HG03457 (cell line): ENCODE results near the gene TMCC2.

ENCODE experiments used
- ATAC-seq: cut with Tn5 transposase; IDR thresholded peaks from one replicate; pipeline ENCODE4 v1.9.1; 2021; ENCODE audit warnings: moderate number of reproducible peaks; ENCODE audit not compliant: unreplicated experiment

TMCC2 gene

DNA sequence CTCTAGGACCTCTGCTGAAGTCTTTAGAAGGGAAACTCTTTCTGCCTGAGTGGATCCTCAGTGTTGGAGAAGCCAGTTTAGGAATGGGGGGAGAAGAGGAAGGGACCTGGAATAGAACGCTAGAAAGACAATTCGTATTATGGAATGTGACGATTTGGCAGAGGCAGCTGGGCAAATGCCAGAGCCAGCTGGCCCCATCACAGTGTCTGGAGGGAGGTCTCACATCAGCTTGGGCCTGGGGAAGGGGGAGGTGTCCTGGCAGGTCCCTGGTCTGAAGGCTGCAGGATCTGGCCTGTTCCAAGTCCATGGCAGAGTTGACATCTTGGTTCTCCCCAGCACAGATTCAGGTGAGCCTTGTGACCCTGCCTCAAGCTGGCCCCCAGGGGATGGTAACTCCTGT, 11.3 kb downstream of the TMCC2 start:
- ATAC-seq: no peak

DNA sequence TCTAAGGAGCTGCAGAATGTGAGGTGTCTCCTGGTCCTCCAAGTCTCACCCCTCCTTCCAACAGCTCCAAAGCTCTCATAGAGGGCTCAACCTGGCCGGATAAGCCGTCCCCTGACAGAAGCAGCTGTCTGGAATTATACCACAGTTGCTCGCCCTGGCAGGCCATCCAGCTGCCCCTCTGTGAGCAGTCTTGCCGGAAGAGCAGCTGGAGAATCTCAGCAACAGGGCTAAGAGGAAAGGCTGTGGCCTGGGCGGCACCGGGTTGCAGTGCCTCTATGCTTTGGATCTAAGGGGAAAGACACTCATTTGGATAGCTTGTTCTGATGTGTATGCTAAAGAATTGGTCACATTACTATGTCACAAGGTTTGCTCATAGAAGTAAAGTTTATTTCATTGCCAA, 12.4 kb downstream of the TMCC2 start:
- no peak for ATAC-seq

- ATAC-seq: no peak
Observed at GRCh38 chr1:205240569-205240968, 12.8 kb downstream of the TMCC2 start.

GRCh38 chr1:205241366-205242030, 13.8 kb downstream of the TMCC2 start:
- no peak for ATAC-seq

- no peak for ATAC-seq
Observed at GRCh38 chr1:205243350-205244191, 15.8 kb downstream of the TMCC2 start.

- no peak for ATAC-seq
Observed at GRCh38 chr1:205244384-205244783, 16.6 kb downstream of the TMCC2 start.

DNA sequence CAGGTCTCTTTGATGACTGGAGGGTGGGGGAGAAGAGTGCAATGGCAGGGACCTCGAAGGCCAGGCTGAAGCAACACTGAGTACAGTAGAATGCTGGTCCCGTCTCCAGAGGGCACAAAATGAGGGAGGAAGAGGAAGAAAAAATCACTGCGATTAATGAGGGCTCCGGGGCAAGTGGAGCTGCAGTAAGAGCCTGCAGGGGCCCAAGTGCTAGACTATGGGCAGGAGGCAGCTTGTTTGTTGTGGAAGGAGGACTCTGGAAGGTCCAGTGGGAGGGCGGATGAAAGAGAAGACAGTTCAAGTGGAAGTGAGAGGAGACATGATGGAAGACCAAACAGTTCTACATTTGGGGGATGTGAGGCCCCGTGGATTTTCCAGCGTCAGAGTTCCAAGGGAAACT, 17.4 kb downstream of the TMCC2 start:
- ATAC-seq: no peak

- no peak for ATAC-seq
Observed at GRCh38 chr1:205246351-205247119, 18.8 kb downstream of the TMCC2 start.

GRCh38 chr1:205247130-205247921, 19.6 kb downstream of the TMCC2 start:
- ATAC-seq: no peak

DNA sequence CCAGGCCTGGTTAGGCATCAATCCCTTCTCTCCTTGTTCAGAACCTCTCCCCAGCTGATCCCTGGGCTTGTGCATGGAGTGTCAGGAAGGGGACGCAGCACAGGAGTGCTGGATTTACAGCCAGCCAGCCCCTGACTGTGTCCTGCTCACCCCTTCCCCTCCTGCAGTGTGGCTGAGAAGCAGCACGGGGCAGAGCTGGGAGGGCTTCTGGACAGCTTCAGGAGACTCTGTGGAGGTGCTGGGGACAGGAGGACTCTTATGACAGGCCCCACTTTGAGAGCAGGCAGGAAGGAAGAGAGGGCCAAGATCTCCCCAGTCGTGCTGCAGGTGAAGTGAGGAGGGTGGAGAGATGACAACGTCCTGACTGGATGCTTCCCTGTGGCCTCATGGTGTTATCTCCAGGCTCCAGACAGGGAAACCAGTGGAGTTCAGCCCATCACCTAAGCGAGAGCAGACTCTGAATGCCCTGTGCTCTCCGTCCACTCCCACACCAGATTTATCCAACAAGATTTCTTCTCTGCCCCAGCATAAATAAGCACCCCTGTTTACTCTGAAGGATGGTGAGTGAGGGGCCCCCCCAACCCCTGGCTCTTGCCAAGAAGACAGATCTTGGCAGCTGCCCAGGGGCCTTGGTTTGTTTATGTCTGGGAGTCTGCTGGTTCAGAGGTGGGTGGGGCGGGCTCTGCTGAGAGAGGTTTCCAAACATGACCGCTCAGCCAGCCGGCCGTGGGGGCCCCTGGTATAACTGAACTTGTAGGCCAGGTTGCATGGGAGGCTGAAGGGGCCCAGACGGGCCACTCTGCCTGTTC, 21.3 kb downstream of the TMCC2 start:
- no peak for ATAC-seq

DNA sequence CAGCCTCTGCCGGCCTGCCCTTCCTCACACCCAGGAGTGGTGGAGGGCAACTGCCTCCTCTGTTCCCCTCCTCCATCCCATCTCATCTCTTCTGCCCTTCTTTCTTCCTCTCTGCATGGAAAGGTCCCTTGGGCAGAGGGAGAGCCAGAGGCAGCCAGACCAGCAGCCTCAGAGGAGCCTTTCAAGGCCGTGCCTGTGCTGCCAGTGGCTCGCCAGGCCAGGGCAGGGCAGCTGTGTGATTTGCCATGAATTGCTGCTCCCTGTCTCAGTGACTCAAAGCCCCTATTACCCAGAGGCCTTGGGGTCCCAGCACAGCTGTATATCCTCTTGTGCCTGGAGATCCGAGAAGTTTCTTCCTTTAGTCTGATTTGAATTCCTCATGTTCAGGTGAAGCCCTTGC, 21.9 kb downstream of the TMCC2 start:
- no peak for ATAC-seq

GRCh38 chr1:205250699-205251098, 23.0 kb downstream of the TMCC2 start:
- ATAC-seq: no peak

GRCh38 chr1:205251576-205251975, 23.8 kb downstream of the TMCC2 start:
- no peak for ATAC-seq

DNA sequence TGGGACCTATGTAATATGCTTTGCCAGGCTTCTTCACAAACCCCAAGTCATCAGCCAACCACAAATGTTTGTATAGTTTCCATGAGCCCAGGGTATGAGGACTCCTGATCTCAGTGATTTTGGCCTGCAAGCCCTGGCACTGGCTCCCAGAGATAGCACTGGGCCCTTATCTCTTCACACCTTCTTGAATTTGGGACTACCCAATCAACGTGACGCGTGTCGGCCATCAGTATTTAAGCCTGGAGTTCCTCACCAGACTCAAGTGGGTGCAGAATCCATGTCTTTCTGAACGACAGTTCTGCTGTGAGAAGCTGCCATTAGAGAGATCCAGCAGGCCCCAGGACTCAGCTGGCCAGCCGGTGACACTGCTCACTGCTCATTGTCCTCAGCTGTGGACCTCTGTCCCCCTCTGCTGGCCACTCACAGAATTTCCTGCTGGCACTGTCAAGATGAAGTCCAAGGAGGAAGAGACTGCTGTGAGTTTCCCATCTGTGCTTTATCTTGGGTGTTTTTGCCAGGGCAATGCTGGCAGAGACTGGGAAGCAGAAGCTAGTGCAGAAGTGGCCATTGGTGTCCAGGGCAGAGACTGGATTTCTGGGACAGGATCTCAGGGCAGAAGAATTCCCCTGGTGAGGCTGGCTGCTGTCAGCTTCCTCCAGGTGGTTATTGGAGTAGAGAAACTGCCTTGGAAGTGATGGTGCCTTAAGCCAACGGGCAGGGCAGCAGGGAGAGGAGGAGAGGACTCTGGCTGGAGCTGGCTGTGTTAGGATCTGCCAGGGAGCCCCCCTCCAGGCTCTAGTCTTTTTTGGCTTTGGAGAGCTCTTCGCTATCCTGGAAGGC, 28.4 kb downstream of the TMCC2 start:
- no peak for ATAC-seq

DNA sequence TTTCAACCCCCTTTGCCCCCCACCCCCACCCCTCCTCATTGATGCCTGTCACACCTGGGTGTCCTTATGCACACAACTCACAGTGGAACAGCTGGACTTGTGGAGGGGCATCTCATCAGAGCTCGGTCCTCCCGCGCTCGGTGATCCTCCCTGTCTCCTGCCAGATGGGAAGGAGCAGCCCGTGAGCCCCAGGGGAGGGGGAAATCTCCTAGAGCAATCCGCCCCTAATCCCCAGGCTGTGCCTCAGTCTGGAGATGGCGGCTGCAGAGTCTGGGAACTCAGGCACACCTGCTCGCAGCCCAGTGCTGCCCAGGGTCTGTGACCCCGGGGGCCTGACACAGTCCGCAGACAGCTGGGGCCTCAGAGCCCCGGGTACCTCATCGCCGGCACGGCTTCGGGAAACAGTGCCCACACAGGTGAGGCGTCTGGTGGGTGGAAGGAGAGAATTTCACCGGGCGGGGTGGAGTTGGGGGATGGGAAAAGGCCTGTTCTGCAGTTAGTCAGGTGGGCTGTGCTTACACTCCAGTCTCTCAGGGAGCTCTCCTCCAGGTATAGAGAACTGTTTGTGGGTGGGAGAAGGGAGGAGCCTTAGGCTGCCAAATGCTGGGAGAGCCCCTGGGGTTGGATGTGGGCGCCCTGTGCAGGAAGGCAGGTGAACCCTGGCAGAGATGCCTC, 29.3 kb downstream of the TMCC2 start:
- no peak for ATAC-seq

GRCh38 chr1:205257735-205258134, 30.0 kb downstream of the TMCC2 start:
- ATAC-seq: no peak

- ATAC-seq: no peak
Observed at GRCh38 chr1:205258261-205258691, 30.5 kb downstream of the TMCC2 start.

DNA sequence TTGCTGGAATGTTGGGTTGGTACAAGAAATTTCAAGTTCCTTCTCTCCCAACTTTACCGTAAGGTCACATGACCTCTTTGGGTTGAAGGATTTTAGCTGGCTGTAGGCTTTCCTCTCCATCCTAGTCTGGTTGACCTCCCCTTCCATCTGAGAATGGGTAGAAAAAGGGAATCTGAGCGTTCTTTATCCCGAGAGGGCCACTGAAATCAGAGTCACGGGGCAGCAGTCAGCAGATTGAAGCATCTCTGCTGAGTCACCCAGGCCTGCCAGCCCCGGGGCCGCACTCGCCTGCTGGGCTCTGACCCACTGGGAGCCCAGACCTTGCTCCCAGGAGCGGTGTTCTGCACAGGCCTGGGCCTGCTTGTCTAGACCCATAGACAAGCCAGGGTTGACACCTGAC, 31.0 kb downstream of the TMCC2 start:
- ATAC-seq: no peak
